ENCODE measurements around the gene PPP4R3A.
"Not testable (repeated sequence)": the region's sequence is repeated elsewhere in the genome, so short reads cannot be mapped to it uniquely, and the experiment has no call there.

PPP4R3A gene

GRCh38 chr14:91413547-91414474 lies 96.3 kb downstream of the PPP4R3A start:
- TF ChIP-seq CTCF (IDR thresholded peaks at IDR 0.05; ENCODE audit: insufficient read depth, low read length, poor library complexity, severe bottlenecking): no peak
- H3K36me3 ChIP-seq (ENCODE audit: control insufficient read depth, insufficient read depth, low read length): peaks cover 3% of the 10 kb centered on the region
- peak overlapping the region; percentile 79 for H3K4me3 ChIP-seq (replicated peaks; ENCODE audit: low read depth, low read length)
- no peaks in the 10 kb centered on the region for H3K27me3 ChIP-seq (replicated peaks; ENCODE audit: control insufficient read depth, insufficient read depth, low read length)
- no peak for DNase-seq (ENCODE audit: extremely low read depth, insufficient read length)

- TF ChIP-seq CTCF (IDR thresholded peaks at IDR 0.05; ENCODE audit: insufficient read depth, low read length, poor library complexity, severe bottlenecking): no peak
- Histone ChIP-seq H3K36me3 (ENCODE audit: control insufficient read depth, insufficient read depth, low read length) (peaks cover 9% of the 10 kb centered on the region), H3K27me3 (replicated peaks; ENCODE audit: control insufficient read depth, insufficient read depth, low read length) (no peaks in the 10 kb centered on the region)
Measured at GRCh38 chr14:91412939-91413338, 97.2 kb downstream of the PPP4R3A start.

GRCh38 chr14:91410771-91411536 lies 99.2 kb downstream of the PPP4R3A start:
- H3K4me3 ChIP-seq (replicated peaks; ENCODE audit: low read depth, low read length): peak overlapping the region; percentile 29
- no peaks in the 10 kb centered on the region for H3K27me3 ChIP-seq (replicated peaks; ENCODE audit: control insufficient read depth, insufficient read depth, low read length)
- H3K36me3 ChIP-seq (ENCODE audit: control insufficient read depth, insufficient read depth, low read length): peaks cover 17% of the 10 kb centered on the region
- no peak for TF ChIP-seq CTCF (IDR thresholded peaks at IDR 0.05; ENCODE audit: insufficient read depth, low read length, poor library complexity, severe bottlenecking)
- peak; percentile 27 for DNase-seq (ENCODE audit: extremely low read depth, insufficient read length)

More at GRCh38 chr14:91412939-91413338, 97.2 kb downstream of the PPP4R3A start:
- peak overlapping the region; percentile 16 for H3K4me3 ChIP-seq (replicated peaks; ENCODE audit: low read depth, low read length)
- no peak for DNase-seq (ENCODE audit: extremely low read depth, insufficient read length)

- Histone ChIP-seq H3K4me3 (replicated peaks; ENCODE audit: low read depth, low read length) (peak overlapping the region; percentile 29), H3K27me3 (replicated peaks; ENCODE audit: control insufficient read depth, insufficient read depth, low read length) (no peaks in the 10 kb centered on the region), H3K36me3 (ENCODE audit: control insufficient read depth, insufficient read depth, low read length) (peaks cover 21% of the 10 kb centered on the region)
- no peak for TF ChIP-seq CTCF (IDR thresholded peaks at IDR 0.05; ENCODE audit: insufficient read depth, low read length, poor library complexity, severe bottlenecking)
- DNase-seq (ENCODE audit: extremely low read depth, insufficient read length): no peak
Measured at GRCh38 chr14:91409928-91410718, 100.0 kb downstream of the PPP4R3A start.

GRCh38 chr14:91409240-91409639 lies 100.9 kb downstream of the PPP4R3A start:
- not testable (repeated sequence) for H3K27me3 ChIP-seq (replicated peaks; ENCODE audit: control insufficient read depth, insufficient read depth, low read length); H3K4me3 ChIP-seq (replicated peaks; ENCODE audit: low read depth, low read length); DNase-seq (ENCODE audit: extremely low read depth, insufficient read length)
- H3K36me3 ChIP-seq (ENCODE audit: control insufficient read depth, insufficient read depth, low read length): peaks cover 22% of the 10 kb centered on the region
